ENCODE results near the gene BICDL1.
A peak's percentile ranks its signal among the peaks of the same experiment; 100 is the strongest.
"Not testable (repeated sequence)": the region's sequence is repeated elsewhere in the genome, so short reads cannot be mapped to it uniquely, and the experiment has no call there.

BICDL1 gene

DNA sequence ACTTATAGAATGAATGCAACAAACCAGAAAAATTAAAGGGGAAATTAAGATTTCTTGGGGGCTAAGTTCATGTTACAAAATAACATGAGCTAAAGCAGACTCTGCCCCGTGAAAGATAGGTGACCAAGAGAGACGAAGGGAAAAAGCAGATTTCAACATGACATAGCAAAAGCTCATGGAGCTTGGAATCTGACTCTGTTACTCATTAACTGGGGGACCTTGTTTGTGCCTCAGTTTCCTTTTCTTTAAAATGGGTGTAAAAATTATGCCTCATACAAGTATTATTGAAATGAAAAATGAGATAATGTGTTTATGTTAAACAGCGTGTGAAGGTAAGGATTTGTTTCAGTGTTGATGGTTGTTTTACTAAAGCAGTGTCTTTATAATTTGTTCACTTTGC is 11.5 kb downstream of the BICDL1 start:
- no peak for DNase-seq (ENCODE audit: low spot score)

DNA sequence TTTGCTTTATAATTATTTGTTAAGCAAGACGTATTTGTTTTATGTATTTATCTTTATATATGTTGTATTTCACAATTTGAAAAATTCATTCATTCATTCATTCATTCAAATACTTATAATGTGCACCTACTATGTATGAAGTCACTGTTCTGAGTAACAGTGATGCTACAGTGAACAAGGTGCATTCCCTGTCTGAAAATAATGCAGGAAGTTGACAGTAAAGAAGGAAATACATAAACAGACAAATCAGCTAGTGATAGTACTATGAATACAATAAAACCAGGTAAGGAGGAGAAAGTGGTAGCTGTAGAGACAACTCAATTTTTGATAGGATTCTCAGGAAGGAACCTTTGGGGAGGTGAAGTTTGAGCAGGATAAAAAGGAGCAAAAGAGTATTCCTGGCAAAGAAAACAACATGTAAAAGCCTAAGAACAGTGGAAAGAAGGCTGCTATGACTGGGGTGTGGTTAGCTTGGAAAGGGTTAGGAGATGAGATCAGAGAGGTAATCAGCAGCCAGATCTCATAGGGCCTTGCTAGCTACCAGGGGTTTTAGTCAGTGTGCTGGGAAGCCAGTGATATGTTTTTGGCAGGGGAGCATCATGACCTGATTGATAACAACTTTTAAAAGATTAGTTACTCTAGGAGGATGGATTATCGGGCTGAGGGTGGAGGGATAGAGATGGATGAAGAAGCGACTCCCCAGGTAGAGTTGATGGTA is 17.4 kb downstream of the BICDL1 start:
- DNase-seq (ENCODE audit: low spot score), result peak; percentile 38

DNA sequence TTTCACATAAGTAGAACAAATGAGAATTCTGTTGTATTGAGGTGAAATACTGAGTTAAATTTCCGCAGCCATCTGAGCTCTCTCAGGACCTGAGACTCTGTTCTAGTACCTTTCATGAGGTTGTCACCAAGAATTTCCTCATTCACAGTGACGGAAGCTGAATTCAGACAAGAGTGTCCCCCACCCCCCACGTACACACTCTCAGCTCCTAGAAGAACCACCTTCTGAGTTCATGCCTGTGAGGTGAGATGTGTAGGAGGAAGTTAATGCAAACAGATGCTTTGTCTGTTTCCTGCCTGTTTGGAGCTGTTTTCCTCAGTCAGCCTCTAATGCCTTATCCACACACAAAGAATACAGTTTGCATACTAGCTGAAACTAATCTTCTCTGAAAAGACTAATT is 18.2 kb downstream of the BICDL1 start:
- peak; percentile 82 for DNase-seq (ENCODE audit: low spot score)

DNA sequence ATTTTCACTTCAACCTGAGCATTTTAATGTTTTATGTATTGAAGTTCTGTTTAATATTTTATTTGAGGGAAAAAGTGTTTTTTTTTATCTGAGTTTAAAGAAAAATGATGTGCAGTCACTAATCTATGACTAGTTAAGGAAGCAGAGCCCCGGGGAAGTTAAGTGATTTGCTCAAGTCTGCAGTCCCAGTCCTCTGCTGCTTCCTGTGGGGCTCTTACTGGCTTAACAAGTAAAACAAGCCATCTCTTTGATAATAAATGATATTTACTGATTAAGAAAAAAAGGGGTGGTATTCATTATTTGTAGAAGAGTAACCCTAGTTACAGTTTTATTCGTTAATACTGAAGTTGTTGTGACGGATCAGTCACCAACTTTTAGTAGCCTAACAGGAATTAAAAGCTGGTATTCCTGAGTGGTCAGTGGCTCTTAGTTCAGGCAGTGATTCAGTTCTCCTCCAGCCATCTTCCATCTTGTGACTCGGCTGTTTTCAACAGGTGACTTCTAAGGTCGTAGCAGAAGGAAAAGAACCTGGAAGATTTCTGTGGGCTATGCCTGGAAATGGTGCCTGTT is 21.7 kb downstream of the BICDL1 start:
- peak; percentile 42 for DNase-seq (ENCODE audit: low spot score)

DNA sequence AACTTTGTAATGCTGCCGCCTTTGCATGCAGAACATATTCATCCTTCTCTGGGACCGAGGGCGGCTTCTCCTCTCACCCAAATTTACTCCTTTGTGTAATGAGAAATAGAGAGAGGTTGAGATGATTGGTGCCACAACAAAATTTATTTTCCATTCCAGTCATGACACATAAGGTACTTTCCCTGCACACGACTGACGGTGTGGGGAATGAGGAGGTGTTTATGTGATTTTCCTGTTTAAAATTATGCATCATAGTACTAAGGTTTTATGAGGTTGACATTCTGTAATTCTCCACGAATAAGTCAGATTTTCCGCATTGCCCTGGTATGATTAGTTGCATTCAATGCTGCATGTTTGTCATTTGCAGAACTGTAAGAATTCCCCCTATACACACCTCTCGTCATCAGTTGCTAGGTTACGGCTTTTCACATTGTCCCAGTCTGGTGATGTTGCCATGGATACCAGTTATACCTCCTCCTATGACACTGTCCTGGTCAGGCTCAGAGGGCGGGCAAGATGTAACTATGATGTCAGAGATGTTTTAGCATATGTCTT is 23.1 kb downstream of the BICDL1 start:
- DNase-seq (ENCODE audit: low spot score), result peak; percentile 96

DNA sequence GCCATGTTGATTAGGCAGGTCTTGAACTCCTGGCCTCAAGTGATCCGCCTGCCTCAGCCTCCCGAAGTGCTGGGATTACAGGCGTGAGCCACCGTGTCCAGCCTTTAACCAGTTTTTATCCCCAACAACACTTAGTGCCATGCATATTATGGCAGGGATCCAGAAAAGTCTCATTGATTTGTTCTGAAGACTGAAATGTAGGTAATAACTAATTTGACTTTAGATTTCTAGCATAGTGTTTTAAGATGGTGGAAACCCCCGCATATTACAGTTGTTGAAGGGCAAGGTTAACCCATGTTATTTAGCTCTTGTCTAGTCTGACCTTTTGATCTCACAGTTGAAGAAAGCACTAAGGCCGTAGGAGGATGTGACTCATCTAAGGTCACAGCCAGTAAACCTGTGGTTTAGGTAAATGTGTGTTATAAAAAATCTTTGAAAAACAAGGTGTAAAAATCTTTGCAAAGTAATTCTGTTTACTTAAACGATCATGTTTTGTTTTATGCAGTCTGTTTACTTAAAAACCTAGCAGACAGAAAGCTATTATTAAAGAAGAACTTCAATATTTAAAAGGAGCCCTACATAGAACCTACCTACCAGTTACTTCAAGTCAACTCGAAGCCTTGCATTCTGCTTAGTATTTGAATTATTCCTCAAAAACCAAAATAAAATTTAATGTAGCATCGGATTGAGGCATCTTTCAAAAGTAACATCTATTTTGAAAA is 24.8 kb downstream of the BICDL1 start:
- peak; percentile 86 for DNase-seq (ENCODE audit: low spot score)

DNA sequence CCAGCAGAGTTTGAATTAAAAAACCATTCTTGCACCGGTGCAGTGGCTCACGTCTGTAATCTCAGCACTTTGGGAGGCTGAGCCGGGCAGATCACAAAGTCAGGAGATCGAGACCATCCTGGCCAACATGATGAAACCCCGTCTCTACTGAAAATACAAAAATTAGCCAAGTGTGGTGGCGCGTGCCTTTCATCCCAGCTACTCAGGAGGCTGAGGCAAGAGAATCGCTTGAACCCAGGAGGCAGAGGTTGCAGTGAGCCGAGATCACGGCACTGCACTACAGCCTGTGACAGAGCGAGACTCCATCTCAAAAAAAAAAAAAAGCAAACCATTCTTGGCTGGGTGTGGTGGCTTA is 25.3 kb downstream of the BICDL1 start:
- not testable (repeated sequence) for DNase-seq (ENCODE audit: low spot score)

DNA sequence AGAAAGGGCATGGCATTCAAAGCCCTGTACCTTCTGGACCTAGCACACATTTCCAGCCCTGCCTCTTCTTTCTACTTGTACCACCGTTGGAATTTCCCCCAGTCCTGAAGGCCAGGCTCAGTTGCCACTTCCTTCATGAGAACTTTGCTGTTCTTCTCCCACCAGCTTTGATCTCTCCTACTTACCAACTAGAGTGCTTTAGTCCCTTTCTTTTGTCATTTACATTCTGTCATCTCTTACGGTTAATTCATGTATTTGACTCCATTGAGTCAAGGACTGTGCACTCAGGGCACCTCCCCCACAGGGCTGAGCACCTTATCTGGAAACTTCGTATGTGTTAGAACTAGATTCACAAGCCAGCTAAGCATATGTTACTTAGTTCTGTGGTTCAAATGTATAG is 26.3 kb downstream of the BICDL1 start:
- DNase-seq (ENCODE audit: low spot score), result peak; percentile 49

DNA sequence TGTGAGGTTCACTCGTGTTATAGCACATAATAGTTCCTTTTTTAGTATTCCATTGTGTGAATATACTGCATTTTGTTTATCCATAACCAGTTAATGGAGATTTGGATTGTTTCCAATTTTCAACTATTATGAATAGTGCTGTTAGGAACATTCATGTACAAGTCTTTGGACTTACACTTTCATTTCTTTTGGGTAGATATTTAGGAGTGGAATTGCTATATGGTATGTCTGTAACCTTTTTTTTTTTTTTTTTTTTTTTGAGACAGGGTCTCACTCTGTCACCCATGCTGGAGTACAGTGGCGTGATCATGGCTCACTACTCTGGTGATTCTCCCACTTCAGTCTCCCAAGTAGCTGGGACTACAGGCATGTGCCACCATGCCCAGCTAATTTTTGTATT is 27.2 kb downstream of the BICDL1 start:
- not testable (repeated sequence) for DNase-seq (ENCODE audit: low spot score)

DNA sequence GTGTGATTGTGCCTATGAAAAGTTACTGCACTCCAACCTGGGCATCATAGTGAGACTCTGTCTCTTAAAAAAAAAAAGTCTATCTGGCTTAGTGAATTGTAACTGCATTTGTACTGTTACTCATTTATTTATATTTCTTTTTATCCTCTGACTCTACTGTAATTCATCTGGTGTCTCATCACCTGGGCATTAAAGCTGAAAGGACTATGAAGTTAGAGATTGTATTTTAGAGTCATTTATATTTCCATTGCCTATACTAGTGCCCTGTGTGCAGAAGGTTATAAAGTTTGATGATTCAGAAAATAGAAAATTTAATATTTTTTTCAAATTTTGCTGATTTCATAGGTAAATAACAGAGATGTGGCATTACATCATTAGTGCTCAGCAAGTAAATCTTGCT is 30.2 kb downstream of the BICDL1 start:
- no peak for DNase-seq (ENCODE audit: low spot score)

DNA sequence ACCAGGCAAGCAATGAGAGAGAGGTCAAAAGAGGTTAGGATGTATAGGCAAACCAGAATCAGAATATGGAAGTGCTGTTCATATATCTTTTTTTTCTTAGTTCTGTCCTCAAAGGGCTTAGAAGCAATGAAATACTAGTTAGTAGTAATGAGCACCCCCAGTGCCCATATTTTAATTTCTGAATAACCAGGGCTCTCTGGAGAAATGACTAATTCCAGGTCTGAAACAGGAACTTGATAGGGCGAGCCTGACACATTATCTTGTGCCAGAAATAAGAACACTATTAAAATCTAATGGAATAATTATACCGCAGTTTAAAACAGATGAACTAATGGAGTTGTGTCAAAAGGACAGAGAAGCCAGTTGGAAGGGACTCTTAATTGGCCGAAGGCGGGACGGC is 30.9 kb downstream of the BICDL1 start:
- DNase-seq (ENCODE audit: low spot score), result no peak

DNA sequence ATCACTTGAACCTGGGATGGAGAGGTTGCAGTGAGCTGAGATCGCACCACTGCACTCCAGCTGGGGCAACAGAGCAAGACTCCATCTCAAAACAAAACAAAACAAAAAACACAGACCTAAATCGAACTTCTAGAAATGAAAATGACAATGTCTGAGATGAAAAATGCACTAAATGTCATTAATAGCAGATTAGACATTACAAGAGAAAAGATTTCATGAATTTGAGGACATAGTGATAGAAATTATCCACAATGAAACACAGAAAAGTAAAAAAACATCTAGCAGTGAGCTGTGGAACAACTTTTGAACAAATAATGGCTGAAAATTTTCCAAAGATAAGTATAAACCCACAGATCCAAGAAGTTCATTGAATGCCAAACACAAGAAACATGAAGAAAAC is 35.2 kb downstream of the BICDL1 start:
- no peak for DNase-seq (ENCODE audit: low spot score)

DNA sequence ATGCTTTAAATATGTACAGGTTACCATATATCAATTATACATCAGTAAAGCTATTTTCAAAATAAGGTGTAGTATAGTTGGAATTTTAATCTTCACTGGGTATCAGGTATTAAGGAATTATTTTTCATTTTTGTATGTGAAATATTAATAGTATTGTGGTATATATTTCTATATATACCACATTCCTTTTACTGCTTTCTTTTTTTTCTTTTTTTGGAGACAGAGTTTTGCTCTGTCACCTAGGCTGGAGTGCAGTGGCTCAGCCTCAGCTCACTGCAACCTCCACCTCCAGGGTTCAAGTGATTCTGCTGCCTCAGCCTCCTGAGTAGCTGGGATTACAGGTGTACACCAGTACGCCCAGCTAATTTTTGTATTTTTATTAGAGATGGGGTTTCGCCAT is 36.6 kb downstream of the BICDL1 start:
- no peak for DNase-seq (ENCODE audit: low spot score)

DNA sequence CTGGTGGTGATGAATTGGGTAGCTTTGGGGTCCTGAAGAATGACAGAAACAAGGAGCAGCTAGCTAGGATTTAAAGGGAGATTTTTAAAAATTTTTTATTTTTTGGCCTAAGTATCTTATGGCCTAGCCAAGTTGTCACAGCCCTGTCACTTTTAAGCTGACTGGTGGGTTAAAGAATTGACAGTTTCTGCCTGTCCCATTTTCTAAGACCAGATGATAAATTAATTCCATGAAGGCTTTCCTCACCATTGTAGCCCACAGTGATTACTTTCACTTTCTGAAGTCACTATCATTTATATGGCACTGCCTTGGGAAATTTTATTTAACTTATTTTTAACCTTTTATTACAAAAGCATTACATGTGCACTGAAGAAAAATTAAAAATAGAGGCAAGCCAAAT is 43.2 kb downstream of the BICDL1 start:
- no peak for DNase-seq (ENCODE audit: low spot score)

DNA sequence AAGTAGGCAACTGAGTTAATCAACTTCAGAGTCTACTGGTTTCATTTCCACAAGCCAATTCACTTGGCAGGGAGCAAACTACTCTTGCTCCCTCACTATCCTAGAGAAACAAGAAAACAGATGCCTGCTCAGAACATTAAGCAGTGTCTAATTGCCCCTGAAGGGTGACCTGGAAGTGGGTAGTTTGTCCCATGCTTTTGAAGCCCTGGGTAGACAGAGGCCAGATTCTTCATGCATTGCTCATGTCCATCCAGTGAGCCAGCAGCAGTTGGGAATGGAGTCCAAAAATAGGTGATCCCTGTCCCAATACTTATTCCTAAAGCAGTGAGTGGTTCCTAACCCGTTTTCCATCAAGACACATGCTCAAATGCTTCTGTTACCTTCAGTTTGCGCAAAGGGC is 48.8 kb downstream of the BICDL1 start:
- DNase-seq (ENCODE audit: low spot score), result no peak

DNA sequence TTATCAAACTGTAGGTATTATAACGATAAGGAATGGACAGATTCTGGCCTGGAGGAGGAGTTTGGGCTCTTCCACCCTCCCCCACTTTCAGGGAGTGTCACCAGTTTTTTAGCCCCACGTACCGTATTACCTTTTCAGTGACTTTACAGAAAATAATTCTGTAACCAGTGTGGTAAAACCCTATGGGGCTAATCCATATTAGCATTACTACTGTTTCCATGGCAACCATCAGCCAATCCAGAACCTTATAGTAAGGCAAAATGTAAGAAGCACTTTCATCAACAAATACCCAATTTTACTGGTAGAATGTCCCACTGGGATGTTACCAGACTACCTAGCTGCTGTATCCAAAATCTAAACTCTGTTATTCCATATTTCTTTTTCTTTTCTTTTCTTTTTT is 50.7 kb downstream of the BICDL1 start:
- no peak for DNase-seq (ENCODE audit: low spot score)

DNA sequence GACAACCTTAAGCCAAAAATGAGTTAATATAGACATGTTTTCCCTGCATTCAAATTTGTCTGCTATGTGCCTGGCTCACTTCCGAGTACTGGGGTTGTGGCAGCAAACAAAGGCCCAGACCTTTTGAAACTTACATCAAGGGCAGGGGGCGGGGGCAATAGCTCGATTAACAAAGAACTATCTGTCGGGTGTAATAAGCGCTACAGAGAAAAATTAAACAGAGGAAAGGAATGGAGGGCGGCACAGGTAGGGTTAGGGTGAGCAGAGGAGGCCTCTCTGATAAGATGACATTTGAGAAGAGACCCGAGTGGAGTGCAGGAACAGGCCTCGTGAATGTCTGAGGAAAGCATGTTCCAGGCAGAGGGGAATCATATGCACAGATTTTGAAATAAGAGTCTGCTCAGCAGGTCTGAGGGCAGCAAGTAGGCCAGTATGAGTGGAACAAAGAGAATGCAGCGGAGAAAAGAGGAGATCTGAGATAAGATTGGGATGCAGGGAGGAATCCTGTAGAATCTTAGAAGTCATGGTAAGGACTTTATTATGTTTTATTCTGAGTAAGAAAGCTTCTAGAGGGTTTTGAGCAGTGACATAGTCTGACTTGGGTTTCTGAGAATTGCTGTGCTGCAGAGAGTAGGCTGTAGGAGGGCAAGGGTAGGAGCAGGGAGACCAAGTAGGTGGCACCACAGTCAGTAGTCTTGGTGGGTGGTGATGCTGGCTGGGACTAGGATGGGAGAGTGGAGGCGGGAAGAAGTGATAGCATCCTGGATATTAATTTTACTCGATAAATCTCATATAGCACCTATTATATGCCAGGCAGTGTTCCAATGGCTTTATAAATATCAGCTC is 52.6 kb downstream of the BICDL1 start:
- peak; percentile 42 for DNase-seq (ENCODE audit: low spot score)

DNA sequence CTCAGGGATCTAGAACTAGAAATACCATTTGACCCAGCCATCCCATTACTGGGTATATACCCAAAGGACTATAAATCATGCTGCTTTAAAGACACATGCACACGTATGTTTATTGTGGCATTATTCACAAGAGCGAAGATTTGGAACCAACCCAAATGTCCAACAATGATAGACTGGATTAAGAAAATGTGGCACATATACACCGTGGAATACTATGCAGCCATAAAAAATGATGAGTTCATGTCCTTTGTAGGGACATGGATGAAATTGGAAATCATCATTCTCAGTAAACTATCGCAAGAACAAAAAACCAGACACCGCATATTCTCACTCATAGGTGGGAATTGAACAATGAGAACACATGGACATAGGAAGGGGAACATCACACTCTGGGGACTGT is 56.3 kb downstream of the BICDL1 start:
- DNase-seq (ENCODE audit: low spot score), result not testable (repeated sequence)

DNA sequence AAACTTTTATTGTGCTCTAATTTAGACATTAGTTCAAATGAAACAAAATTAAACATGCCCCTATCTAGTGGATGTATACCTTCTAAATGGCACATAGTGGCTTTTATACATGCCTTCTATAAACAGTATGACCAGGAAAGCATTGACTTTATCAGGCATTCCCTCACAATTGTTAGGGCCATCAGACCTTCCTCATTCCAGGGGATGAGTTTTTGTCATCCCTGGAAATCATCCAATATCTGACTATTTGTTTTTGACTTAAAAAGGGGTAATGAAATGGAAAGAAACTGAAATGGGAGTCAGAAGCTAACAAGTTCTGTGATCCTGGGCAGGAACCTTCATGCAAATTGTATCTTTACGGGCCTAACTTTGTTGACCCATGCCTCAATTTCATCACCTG is 58.0 kb downstream of the BICDL1 start:
- no peak for DNase-seq (ENCODE audit: low spot score)

DNA sequence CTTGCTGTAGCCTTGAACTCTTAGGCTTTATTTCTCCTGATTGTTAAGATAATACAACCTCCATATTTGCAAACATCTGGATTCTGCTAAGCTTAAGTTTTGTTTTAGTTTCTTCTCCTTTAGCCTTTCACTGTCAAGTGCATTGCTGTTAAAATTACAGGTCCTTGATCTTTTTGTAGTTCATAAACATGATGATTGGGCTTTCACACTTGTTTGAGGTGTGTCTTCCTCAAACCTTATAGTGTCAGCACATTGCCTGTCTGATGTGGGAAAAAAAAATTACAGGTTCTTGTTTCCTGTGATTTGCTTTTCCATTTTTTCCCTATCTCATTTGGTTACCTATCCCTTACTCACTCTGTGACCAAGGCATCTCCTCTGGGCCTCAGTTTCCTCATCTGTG is 59.2 kb downstream of the BICDL1 start:
- DNase-seq (ENCODE audit: low spot score), result peak; percentile 25

DNA sequence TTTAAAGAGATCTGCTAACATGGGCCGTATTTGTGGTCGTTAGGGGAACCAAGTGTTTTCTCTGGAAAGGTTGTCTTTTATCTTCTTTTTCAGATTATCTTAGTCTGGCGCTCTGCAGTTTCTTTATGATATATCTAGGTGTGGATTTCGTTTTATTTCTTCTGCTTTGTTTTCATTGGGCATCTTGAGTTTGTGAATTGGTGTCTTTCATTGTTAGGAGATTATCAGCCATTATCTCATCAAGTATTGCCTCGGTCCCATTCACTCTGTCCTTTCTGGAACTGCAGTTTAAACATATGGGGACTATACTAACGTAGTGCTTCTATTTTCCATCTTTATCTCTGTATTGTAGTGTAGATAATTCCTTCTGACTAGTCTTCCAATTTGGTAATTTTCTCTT is 60.4 kb downstream of the BICDL1 start:
- no peak for DNase-seq (ENCODE audit: low spot score)

DNA sequence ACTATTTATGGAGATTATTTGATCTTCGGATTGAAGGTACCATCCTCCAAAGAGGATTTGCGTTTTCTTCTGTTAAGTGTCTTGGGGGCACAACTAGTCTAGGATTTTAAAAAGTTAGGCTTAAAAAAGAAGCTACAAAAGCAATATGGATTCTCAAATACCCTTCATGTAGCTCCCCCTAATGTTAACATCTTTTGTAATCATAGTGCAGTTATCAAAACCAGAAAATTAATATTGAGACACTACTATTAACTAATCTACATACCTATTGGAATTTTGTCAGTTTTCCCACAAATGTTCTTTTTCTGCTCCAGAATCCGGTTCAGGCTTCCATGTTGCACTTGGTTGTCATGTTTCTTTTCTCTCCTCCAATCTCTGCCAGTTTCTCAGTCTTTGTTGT is 62.5 kb downstream of the BICDL1 start:
- no peak for DNase-seq (ENCODE audit: low spot score)

Measured in CD4-positive, alpha-beta T cell treated with Interleukin-15 for 4 hours (primary cell).